Trophoblast cell (in vitro differentiated cells and primary cell): ENCODE results near the gene GALR1.

Experiments used
- DNase-seq, 2 donors: peaks; one replicate each; pipeline ENCODE4 v3.0.0-alpha.2; 2016
- H2AFZ ChIP-seq: 2 replicates; pipeline ENCODE4 v1.6.1; 2013; ENCODE audit warnings: low read length, moderate library complexity, mild to moderate bottlenecking; ENCODE audit not compliant: insufficient read depth, poor library complexity
- H2AK5ac ChIP-seq: 2 replicates; pipeline ENCODE4 v1.6.1; 2013; ENCODE audit warnings: mild to moderate bottlenecking, low read length
- H2BK120ac ChIP-seq: 2 replicates; pipeline ENCODE4 v1.6.1; 2013; ENCODE audit warnings: low read length, mild to moderate bottlenecking, moderate library complexity; ENCODE audit not compliant: insufficient read depth, poor library complexity
- H2BK12ac ChIP-seq: 2 replicates; pipeline ENCODE4 v1.6.1; 2013; ENCODE audit warnings: mild to moderate bottlenecking, low read length, moderate library complexity
- H2BK5ac ChIP-seq: 2 replicates; pipeline ENCODE4 v1.6.1; 2013; ENCODE audit warnings: low read length, low read depth, moderate library complexity, mild to moderate bottlenecking; ENCODE audit not compliant: poor library complexity
- H3K14ac ChIP-seq: 2 replicates; pipeline ENCODE4 v1.6.1; 2013; ENCODE audit warnings: mild to moderate bottlenecking, low read length
- H3K18ac ChIP-seq: 2 replicates; pipeline ENCODE4 v1.6.1; 2013; ENCODE audit warnings: mild to moderate bottlenecking, low read length
- H3K23ac ChIP-seq: 2 replicates; pipeline ENCODE4 v1.6.1; 2013; ENCODE audit warnings: low read length
- H3K27ac ChIP-seq: 2 replicates; pipeline ENCODE4 v1.5.1; 2013; ENCODE audit warnings: low read depth, mild to moderate bottlenecking, inconsistent platforms, low read length, moderate library complexity
- H3K27me3 ChIP-seq: 2 replicates; pipeline ENCODE4 v1.6.1; 2013; ENCODE audit warnings: inconsistent platforms, mild to moderate bottlenecking, low read length, moderate library complexity; ENCODE audit not compliant: insufficient read depth
- H3K36me3 ChIP-seq, 2 experiments: 1 replicate in 1 of 2; 2 replicates in 1 of 2; pipeline ENCODE4 v1.6.1; 2013; ENCODE audit warnings: low read length in 2 of 2, mild to moderate bottlenecking in 2 of 2, moderate library complexity in 1 of 2; ENCODE audit not compliant: insufficient read depth in 2 of 2, control insufficient read depth in 1 of 2
- H3K4ac ChIP-seq: 2 replicates; pipeline ENCODE4 v1.6.1; 2013; ENCODE audit warnings: low read depth, mild to moderate bottlenecking, low read length, moderate library complexity
- H3K4me1 ChIP-seq, 2 experiments: 1 replicate in 1 of 2; 2 replicates in 1 of 2; pipeline ENCODE4 v1.6.1; 2013; ENCODE audit warnings: low read length in 2 of 2, mild to moderate bottlenecking in 2 of 2, moderate library complexity in 1 of 2; ENCODE audit not compliant: insufficient read depth in 2 of 2, control insufficient read depth in 1 of 2
- H3K4me2 ChIP-seq: 2 replicates; pipeline ENCODE4 v1.6.1; 2013; ENCODE audit warnings: inconsistent platforms, mild to moderate bottlenecking, low read length, moderate library complexity
- H3K4me3 ChIP-seq: 2 replicates; pipeline ENCODE4 v1.5.1; 2013; ENCODE audit warnings: mild to moderate bottlenecking, low read depth, low read length, inconsistent platforms
- H3K79me1 ChIP-seq: one replicate; pipeline ENCODE4 v1.6.1; 2013; ENCODE audit warnings: low read length
- H3K79me2 ChIP-seq: 2 replicates; pipeline ENCODE4 v1.6.1; 2013; ENCODE audit warnings: low read length, mild to moderate bottlenecking; ENCODE audit not compliant: control insufficient read depth, insufficient read depth, poor library complexity
- H3K9ac ChIP-seq: 2 replicates; pipeline ENCODE4 v1.6.1; 2013; ENCODE audit warnings: mild to moderate bottlenecking, low read length
- H3K9me3 ChIP-seq: 2 replicates; pipeline ENCODE4 v1.6.1; 2013; ENCODE audit warnings: low read depth, mild to moderate bottlenecking, control low read depth, inconsistent platforms, low read length; ENCODE audit not compliant: insufficient read depth
- H4K12ac ChIP-seq: 2 replicates; pipeline ENCODE4 v1.6.1; 2013; ENCODE audit warnings: low read depth, mild to moderate bottlenecking, low read length, moderate library complexity
- H4K8ac ChIP-seq: 2 replicates; pipeline ENCODE4 v1.6.1; 2013; ENCODE audit warnings: low read depth, mild to moderate bottlenecking, low read length, moderate library complexity
- H4K91ac ChIP-seq: one replicate; pipeline ENCODE4 v1.6.1; 2013; ENCODE audit warnings: low read depth, mild to moderate bottlenecking, low read length, moderate library complexity
- WGBS: extraction: QIAGEN DNeasy Blood & Tissue Kit; methylation state at CpG from one replicate; pipeline ENCODE4 v1.1.7; 2013; ENCODE audit warnings: missing lambda C conversion rate; ENCODE audit not compliant: insufficient read length, insufficient coverage; ENCODE audit errors: extremely low coverage; 5-methylcytosine and 5-hydroxymethylcytosine counted together

The GALR1 gene

DNA sequence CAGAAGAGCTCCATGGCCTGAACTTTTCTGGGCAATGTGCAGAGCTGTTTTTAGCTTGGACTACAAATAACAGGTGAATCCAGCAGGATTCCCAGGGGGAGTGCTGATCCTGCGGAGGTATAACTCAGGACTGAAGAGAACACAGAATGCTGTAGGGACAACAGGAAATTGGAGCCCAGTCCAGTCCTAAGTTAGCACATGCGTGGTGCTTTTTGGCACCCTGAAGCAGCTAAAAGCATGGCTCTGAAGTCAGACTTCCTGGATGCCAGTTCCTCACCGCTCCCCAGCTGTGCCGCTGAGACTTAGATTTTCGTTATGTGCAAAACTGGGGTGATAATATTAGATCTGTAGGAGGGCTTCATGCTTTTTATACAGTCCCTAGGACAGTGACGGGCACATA is 58.6 kb downstream of the GALR1 start:
- Histone ChIP-seq H4K12ac (no peak overlapping the region), H2BK120ac (no peak overlapping the region), H3K4me3 (peak overlapping the region; percentile 44), H3K27me3 (no peaks in the 10 kb centered on the region), H3K9ac (no peak overlapping the region), H3K4me2 (no peak overlapping the region), H2BK5ac (no peak overlapping the region), H3K9me3 (peaks cover 4% of the 10 kb centered on the region), H2AK5ac (no peak overlapping the region), H3K4me1 (no peaks in the 10 kb centered on the region), H3K36me3 (no peaks in the 10 kb centered on the region), H4K8ac (no peak overlapping the region), H3K14ac (no peak overlapping the region), H3K4ac (no peak overlapping the region), H3K27ac (no peak overlapping the region), H4K91ac (no peak overlapping the region), H3K23ac (no peak overlapping the region), H2AFZ (no peak overlapping the region), H2BK12ac (no peak overlapping the region), H3K79me2 (no peaks in the 10 kb centered on the region), H3K79me1 (no peaks in the 10 kb centered on the region), H3K18ac (no peak overlapping the region)
- DNase-seq, result no peak
- WGBS, result no CpG with 5 or more reads among the region's 6 CpGs

DNA sequence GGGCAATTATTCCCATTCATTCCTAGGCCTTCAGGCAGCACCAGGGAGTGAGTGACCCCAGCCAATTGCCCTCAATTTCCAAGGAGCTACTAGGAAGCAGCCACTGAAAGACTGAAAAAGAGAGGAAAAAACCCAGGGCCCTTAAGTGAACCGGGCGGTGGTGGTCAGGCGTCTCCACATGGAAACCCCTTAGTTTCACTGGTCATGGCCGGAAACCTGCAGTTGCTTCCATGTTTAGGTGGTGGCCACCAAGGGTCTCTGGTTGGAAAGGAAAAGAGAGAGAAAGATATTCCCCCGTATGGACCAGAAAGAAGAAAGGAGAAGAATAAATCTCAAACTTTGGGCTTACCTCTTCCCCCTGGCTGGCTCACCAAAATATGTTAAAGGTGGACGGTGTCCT is 64.9 kb downstream of the GALR1 start:
- no peak overlapping the region for H2BK5ac ChIP-seq
- H3K4me3 ChIP-seq, result no peak overlapping the region
- H2BK12ac ChIP-seq, result no peak overlapping the region
- H4K12ac ChIP-seq, result no peak overlapping the region
- no peaks in the 10 kb centered on the region for H3K36me3 ChIP-seq
- H4K91ac ChIP-seq, result no peak overlapping the region
- no peak overlapping the region for H3K23ac ChIP-seq
- H2BK120ac ChIP-seq, result no peak overlapping the region
- no peak overlapping the region for H2AFZ ChIP-seq
- no peak overlapping the region for H4K8ac ChIP-seq
- H3K27ac ChIP-seq, result no peak overlapping the region
- peaks cover 0 to 3% of the 10 kb centered on the region in 2 experiments for H3K4me1 ChIP-seq
- H3K4me2 ChIP-seq, result no peak overlapping the region
- H3K4ac ChIP-seq, result no peak overlapping the region
- no peaks in the 10 kb centered on the region for H3K79me2 ChIP-seq
- DNase-seq, result no peak
- no peak overlapping the region for H3K18ac ChIP-seq
- no peak overlapping the region for H2AK5ac ChIP-seq
- WGBS, result no CpG with 5 or more reads among the region's 6 CpGs
- no peaks in the 10 kb centered on the region for H3K27me3 ChIP-seq
- H3K14ac ChIP-seq, result no peak overlapping the region
- peaks cover 1% of the 10 kb centered on the region for H3K9me3 ChIP-seq
- H3K79me1 ChIP-seq, result no peaks in the 10 kb centered on the region
- H3K9ac ChIP-seq, result no peak overlapping the region

DNA sequence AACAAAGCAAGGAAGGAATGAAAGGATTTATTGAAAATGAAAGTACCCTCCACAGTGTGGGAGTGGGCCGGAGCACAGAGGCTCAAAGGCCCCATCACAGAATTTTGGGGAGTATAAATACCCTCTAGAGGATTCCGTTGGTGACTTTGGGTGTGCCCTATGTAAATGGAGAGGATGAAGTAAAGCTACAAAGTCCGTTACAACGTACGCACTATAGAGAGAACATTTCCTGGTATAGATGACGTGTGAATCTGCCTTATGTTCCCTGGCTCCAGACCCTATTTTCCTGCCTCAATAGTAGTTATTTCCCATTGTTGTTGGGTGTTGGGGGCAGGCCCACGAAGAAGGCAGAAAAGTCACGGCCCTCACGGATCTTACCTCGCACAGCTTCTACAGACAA is 65.3 kb downstream of the GALR1 start:
- no peak overlapping the region for H3K9ac ChIP-seq
- H2AFZ ChIP-seq, result no peak overlapping the region
- H2BK12ac ChIP-seq, result no peak overlapping the region
- H3K27ac ChIP-seq, result no peak overlapping the region
- no peak overlapping the region for H3K4me3 ChIP-seq
- no peak overlapping the region for H4K12ac ChIP-seq
- peaks cover 0 to 3% of the 10 kb centered on the region in 2 experiments for H3K4me1 ChIP-seq
- DNase-seq, result no peak
- no peak overlapping the region for H3K4me2 ChIP-seq
- H3K9me3 ChIP-seq, result peaks cover 1% of the 10 kb centered on the region
- no peak overlapping the region for H4K91ac ChIP-seq
- H4K8ac ChIP-seq, result no peak overlapping the region
- H3K27me3 ChIP-seq, result no peaks in the 10 kb centered on the region
- no peak overlapping the region for H3K23ac ChIP-seq
- H3K4ac ChIP-seq, result no peak overlapping the region
- no peak overlapping the region for H2BK5ac ChIP-seq
- no peak overlapping the region for H3K14ac ChIP-seq
- H2AK5ac ChIP-seq, result no peak overlapping the region
- H3K36me3 ChIP-seq, result no peaks in the 10 kb centered on the region
- no CpG with 5 or more reads among the region's 10 CpGs for WGBS
- H2BK120ac ChIP-seq, result no peak overlapping the region
- H3K79me2 ChIP-seq, result no peaks in the 10 kb centered on the region
- no peak overlapping the region for H3K18ac ChIP-seq
- H3K79me1 ChIP-seq, result no peaks in the 10 kb centered on the region

DNA sequence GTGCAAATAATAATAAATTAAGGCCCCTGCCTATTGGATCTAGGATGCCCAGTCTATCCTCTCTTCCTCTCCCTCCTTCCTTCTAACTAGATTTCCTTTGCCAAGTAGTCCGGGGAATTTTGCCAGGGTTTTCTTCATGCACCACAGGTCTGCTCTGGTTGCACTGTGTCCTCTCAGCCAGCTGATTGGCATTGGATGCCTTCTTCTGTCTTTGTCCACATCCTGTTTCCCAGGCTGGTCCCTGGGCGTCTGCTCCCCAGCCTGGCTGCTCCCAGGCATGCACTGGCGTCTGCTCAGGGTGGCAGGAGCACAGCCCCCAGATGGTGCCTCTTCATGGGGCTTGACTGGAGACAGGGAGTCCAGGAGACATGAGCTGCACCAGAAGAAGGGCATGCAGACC is 66.4 kb downstream of the GALR1 start:
- Histone ChIP-seq H3K9me3 (no peaks in the 10 kb centered on the region), H2AFZ (no peak overlapping the region), H2BK120ac (no peak overlapping the region), H3K18ac (no peak overlapping the region), H3K9ac (no peak overlapping the region), H3K14ac (no peak overlapping the region), H3K23ac (no peak overlapping the region), H4K12ac (no peak overlapping the region), H4K8ac (no peak overlapping the region), H3K4me1 (peaks cover 0 to 3% of the 10 kb centered on the region in 2 experiments), H2BK5ac (no peak overlapping the region), H3K4ac (no peak overlapping the region), H3K27me3 (no peaks in the 10 kb centered on the region), H2BK12ac (no peak overlapping the region), H3K4me3 (no peak overlapping the region), H3K79me1 (no peaks in the 10 kb centered on the region), H3K36me3 (no peaks in the 10 kb centered on the region), H2AK5ac (no peak overlapping the region), H3K27ac (no peak overlapping the region), H3K4me2 (no peak overlapping the region), H4K91ac (no peak overlapping the region), H3K79me2 (no peaks in the 10 kb centered on the region)
- DNase-seq, result no peak
- WGBS, result no CpG with 5 or more reads among the region's 3 CpGs
